Breast epithelium (tissue), 4 donors: Measurements from ENCODE around the gene FGF10. TPM values are rescaled to one million over a fixed set of nuclear protein-coding genes. Genes with fewer than 3 reads are reported as not detected.
A peak's percentile ranks its signal among the peaks of the same experiment; 100 is the strongest.

Source experiments
- DNase-seq, 2 donors: peaks; one replicate each; pipeline ENCODE4 v3.0.0-alpha.2; 2019; ENCODE audit warnings: low spot score in 2 of 2
- H3K27ac ChIP-seq, 2 donors: fragments of 200-600 bp; sonication (generic) in 1 of 2; one replicate each; pipeline ENCODE4 v1.5.1; 2016 to 2019; ENCODE audit warnings: mild to moderate bottlenecking in 1 of 2
- H3K27me3 ChIP-seq, 2 donors: fragments of 200-600 bp; sonication (generic) in 1 of 2; one replicate each; pipeline versions ENCODE4 v1.5.1 to v1.6.0; 2017 to 2019; ENCODE audit warnings: control low read depth in 1 of 2, mild to moderate bottlenecking in 1 of 2
- H3K36me3 ChIP-seq: fragments of 200-600 bp; one replicate; pipeline ENCODE4 v1.5.1; 2019
- H3K4me1 ChIP-seq, 2 donors: fragments of 200-600 bp; sonication (generic); one replicate each; pipeline ENCODE4 v1.5.1; 2016 to 2019; ENCODE audit warnings: control low read depth in 1 of 2
- H3K4me3 ChIP-seq, 3 donors: fragments of 200-600 bp; sonication (generic); 1 replicate in 2 of 3; 2 replicates in 1 of 3; pipeline ENCODE4 v1.5.1; 2016 to 2019; ENCODE audit warnings: mild to moderate bottlenecking in 3 of 3, moderate library complexity in 2 of 3
- H3K9me3 ChIP-seq, 2 donors: fragments of 200-600 bp; sonication (generic) in 1 of 2; one replicate each; pipeline ENCODE4 v1.5.1; 2016 to 2019; ENCODE audit warnings: control low read depth in 1 of 2
- POLR2A ChIP-seq: fragments of 450-650 bp; IDR thresholded peaks from one replicate; pipeline ENCODE4 v1.6.1; 2016; ENCODE audit warnings: antibody characterized with exemption, mild to moderate bottlenecking, moderate library complexity
- POLR2AphosphoS5 ChIP-seq, 3 donors: sonication (generic); formaldehyde crosslinking; IDR thresholded peaks; one replicate each; pipeline ENCODE4 v1.6.1; 2017; ENCODE audit warnings: antibody characterized with exemption in 3 of 3
- intact Hi-C: fragments of 100-400 bp; cut with DNase I; formaldehyde crosslinking; loops from one replicate; pipeline ENCODE4 v1.15.1; 2023; ENCODE audit warnings: low total_unique reads
- total RNA-seq, 3 donors: library from RNA; depleted of rRNA; stranded (reverse); fragments of >200 nt; gene quantifications; one replicate each; pipeline ENCODE4 v1.1.0, GENCODE V29; 2016
- TF ChIP-seq, protein P1 (sequence below), 3 donors: fragments of 450-650 bp; IDR thresholded peaks; one replicate each; pipeline ENCODE4 v1.5.1; 2016 to 2017; ENCODE audit warnings: antibody characterized with exemption in 3 of 3, mild to moderate bottlenecking in 3 of 3, moderate library complexity in 3 of 3

The FGF10 gene
- total RNA-seq, 3 donors from 2014 or later = 13.9 to 60.5 (median 31.1) TPM

DNA sequence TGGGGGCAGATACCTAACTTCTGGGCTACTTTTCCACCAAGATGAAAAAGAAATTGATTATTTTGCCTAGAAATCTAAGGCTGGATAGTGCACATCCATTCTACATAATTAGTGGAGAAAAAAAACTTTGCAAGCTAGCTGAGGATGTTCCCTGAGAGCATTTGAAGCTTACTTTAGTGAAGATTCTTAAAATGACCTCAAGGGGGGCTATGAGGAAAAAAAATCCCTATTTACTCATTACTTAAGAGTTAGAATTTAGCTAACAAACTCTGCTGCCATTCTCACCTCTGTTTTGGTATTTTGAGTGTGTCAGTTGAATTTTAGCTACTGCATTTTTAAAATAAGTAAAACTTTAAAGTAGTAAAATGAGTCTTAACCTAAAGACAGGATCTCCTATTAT, 9.2 kb upstream of the FGF10 start:
- TF ChIP-seq, protein P1, sequence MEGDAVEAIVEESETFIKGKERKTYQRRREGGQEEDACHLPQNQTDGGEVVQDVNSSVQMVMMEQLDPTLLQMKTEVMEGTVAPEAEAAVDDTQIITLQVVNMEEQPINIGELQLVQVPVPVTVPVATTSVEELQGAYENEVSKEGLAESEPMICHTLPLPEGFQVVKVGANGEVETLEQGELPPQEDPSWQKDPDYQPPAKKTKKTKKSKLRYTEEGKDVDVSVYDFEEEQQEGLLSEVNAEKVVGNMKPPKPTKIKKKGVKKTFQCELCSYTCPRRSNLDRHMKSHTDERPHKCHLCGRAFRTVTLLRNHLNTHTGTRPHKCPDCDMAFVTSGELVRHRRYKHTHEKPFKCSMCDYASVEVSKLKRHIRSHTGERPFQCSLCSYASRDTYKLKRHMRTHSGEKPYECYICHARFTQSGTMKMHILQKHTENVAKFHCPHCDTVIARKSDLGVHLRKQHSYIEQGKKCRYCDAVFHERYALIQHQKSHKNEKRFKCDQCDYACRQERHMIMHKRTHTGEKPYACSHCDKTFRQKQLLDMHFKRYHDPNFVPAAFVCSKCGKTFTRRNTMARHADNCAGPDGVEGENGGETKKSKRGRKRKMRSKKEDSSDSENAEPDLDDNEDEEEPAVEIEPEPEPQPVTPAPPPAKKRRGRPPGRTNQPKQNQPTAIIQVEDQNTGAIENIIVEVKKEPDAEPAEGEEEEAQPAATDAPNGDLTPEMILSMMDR (IDR thresholded peaks at IDR 0.05) = no peak
- no peak for TF ChIP-seq POLR2A
- TF ChIP-seq POLR2AphosphoS5 (IDR thresholded peaks at IDR 0.05) = no peak
- Histone ChIP-seq H3K27ac (no peak overlapping the region), H3K9me3 (no peaks in the 10 kb centered on the region), H3K36me3 (no peaks in the 10 kb centered on the region), H3K27me3 (no peaks in the 10 kb centered on the region), H3K4me3 (no peak overlapping the region), H3K4me1 (no peaks in the 10 kb centered on the region)
- no peak for DNase-seq
- intact Hi-C loops = no loop called here

DNA sequence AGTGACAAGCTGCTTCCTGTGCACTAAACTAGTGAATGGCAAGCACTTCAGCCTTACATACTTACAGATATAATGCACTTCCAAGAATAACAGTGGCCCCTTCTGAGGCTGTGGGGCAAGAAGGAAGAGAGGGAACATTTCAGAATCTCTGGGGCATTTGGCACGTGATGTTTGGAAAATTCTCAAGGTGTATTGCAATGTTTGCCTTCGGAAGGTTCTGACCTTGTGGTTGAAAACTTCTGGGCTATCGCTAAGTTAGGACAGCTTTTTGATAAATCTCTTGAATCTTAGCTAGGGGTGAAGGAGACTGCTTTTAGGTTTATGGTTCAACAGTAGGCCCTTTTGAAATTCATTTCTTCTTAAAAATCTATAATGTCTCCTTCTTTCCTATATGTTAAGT, 7.1 kb upstream of the FGF10 start:
- no peak for DNase-seq
- intact Hi-C loops = no loop called here
- H3K27me3 ChIP-seq = no peaks in the 10 kb centered on the region
- no peaks in the 10 kb centered on the region for H3K4me1 ChIP-seq
- TF ChIP-seq, protein P1 (IDR thresholded peaks at IDR 0.05) = no peak
- TF ChIP-seq POLR2AphosphoS5 (IDR thresholded peaks at IDR 0.05) (no peak), POLR2A (no peak)
- H3K9me3 ChIP-seq = no peaks in the 10 kb centered on the region
- H3K4me3 ChIP-seq = no peak overlapping the region
- H3K27ac ChIP-seq = no peak overlapping the region
- H3K36me3 ChIP-seq = no peaks in the 10 kb centered on the region

- DNase-seq = no peak
- Histone ChIP-seq H3K27me3 (peaks cover 0 to 10% of the 10 kb centered on the region in 2 donors), H3K4me1 (no peaks in the 10 kb centered on the region), H3K9me3 (no peaks in the 10 kb centered on the region), H3K4me3 (peak overlapping the region; percentile 49 to 70 (median 54)), H3K36me3 (no peaks in the 10 kb centered on the region), H3K27ac (peak overlapping the region in 1 of 2 donors; percentile 17)
- intact Hi-C loops = no loop called here
- TF ChIP-seq, protein P1 (IDR thresholded peaks at IDR 0.05) = no peak
- TF ChIP-seq POLR2A (no peak), POLR2AphosphoS5 (IDR thresholded peaks at IDR 0.05) (no peak)
Observed at GRCh38 chr5:44390351-44390750, 1.1 kb upstream of the FGF10 start.

DNA sequence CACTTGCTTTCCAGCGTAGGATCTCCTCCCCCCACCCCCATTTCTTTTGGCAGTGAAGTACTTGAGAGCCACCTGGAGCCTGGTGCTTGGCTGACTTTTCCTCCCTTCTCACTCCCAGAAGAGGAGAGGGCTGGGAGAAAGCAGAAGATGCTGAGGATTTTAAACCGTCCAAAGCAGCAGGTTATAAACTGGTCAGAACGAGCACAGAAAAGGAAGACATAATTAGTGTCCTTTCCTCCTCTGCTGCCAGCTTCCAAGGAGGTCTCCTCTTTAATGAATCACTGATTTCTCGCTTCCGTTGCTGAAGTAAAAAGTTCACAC, 563 bp upstream of the FGF10 start:
- H3K36me3 ChIP-seq = no peaks in the 10 kb centered on the region
- H3K9me3 ChIP-seq = no peaks in the 10 kb centered on the region
- intact Hi-C loops = no loop called here
- peaks cover 0 to 10% of the 10 kb centered on the region in 2 donors for H3K27me3 ChIP-seq
- H3K4me1 ChIP-seq = no peaks in the 10 kb centered on the region
- peak overlapping the region; percentile 59 to 87 for H3K27ac ChIP-seq
- H3K4me3 ChIP-seq = peak overlapping the region; percentile 49 to 70 (median 54)
- TF ChIP-seq POLR2A = no peak
- no peak for TF ChIP-seq POLR2AphosphoS5 (IDR thresholded peaks at IDR 0.05)
- TF ChIP-seq, protein P1 (IDR thresholded peaks at IDR 0.05) = no peak
- DNase-seq = no peak

- intact Hi-C loops = no loop called here
- DNase-seq = no peak
- H3K27ac ChIP-seq = peak overlapping the region; percentile 59 to 87
- peaks cover 0 to 10% of the 10 kb centered on the region in 2 donors for H3K27me3 ChIP-seq
- H3K36me3 ChIP-seq = no peaks in the 10 kb centered on the region
- no peaks in the 10 kb centered on the region for H3K4me1 ChIP-seq
- TF ChIP-seq POLR2AphosphoS5 (IDR thresholded peaks at IDR 0.05) (peak in 1 of 3 donors; percentile 8), POLR2A (no peak)
- TF ChIP-seq, protein P1 (IDR thresholded peaks at IDR 0.05) = no peak
- peak overlapping the region; percentile 49 to 70 (median 54) for H3K4me3 ChIP-seq
- no peaks in the 10 kb centered on the region for H3K9me3 ChIP-seq
Observed at GRCh38 chr5:44388321-44389089, 715 bp downstream of the FGF10 start.
